T-helper 22 cell (primary cell): Measurements from ENCODE around the gene KCNH6.

Source experiments
- DNase-seq: peaks from one replicate; pipeline ENCODE4 v3.0.0-alpha.2; 2020; ENCODE audit warnings: low read depth

Gene KCNH6

DNA sequence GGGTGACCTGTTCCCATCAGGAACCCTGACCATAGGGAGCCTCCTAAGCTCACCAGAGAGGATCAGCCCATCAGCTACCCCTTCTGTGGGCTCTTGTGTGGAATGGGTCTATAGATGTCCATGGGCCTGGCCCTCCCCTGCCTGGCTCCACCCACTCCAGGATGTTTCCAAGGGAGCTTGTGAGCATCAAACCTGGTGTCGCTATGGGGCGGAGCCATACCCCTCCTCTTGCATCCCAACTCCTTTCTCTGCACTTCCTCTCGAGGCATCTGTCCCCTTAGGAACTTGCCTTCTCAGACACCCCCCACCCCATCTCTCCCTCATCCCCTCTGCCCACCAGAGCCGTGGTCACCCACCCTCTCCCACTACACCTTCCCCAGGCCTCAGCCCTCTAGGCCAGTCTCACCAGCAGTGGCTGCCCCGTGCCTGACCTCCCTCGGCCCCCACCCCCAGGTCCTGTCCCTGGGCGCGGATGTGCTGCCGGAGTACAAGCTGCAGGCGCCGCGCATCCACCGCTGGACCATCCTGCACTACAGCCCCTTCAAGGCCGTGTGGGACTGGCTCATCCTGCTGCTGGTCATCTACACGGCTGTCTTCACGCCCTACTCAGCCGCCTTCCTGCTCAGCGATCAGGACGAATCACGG is 10.4 kb downstream of the KCNH6 start:
- DNase-seq = no peak

DNA sequence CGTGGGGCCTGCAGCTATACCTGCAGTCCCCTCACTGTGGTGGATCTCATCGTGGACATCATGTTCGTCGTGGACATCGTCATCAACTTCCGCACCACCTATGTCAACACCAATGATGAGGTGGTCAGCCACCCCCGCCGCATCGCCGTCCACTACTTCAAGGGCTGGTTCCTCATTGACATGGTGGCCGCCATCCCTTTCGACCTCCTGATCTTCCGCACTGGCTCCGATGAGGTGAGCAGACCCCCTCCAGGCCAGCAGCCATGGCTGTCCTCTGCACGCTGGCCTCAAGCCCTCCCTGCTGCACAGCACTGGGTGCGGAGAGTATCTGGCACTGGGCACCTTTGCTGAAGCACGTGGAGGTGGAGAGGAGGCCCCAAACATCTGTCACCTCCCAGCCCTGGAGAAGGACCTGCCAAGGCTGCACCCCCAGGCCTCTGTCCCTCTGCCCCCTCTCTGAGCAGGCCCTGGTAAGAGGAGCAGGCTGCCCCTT is 11.0 kb downstream of the KCNH6 start:
- no peak for DNase-seq

GRCh38 chr17:63534816-63535455 is 11.8 kb downstream of the KCNH6 start:
- DNase-seq = no peak

GRCh38 chr17:63535640-63536039 is 12.5 kb downstream of the KCNH6 start:
- no peak for DNase-seq

GRCh38 chr17:63537001-63537400 is 13.8 kb downstream of the KCNH6 start:
- DNase-seq = no peak

DNA sequence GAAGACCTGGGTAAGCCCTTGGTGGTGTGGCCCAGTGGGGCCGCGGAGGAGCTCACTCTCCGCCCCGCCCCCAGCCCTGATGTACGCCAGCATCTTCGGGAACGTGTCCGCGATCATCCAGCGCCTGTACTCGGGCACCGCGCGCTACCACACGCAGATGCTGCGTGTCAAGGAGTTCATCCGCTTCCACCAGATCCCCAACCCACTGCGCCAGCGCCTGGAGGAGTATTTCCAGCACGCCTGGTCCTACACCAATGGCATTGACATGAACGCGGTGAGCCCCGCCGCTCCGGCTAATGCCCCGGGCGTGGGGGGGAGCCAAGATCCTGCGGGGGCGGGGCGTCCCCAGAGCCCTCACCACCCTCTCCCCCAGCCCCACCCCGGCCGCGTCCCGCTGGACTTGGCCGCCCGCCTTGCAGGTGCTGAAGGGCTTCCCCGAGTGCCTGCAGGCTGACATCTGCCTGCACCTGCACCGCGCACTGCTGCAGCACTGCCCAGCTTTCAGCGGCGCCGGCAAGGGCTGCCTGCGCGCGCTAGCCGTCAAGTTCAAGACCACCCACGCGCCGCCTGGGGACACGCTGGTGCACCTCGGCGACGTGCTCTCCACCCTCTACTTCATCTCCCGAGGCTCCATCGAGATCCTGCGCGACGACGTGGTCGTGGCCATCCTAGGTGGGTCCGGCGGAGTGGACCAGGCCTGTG is 15.0 kb downstream of the KCNH6 start:
- DNase-seq = no peak

- DNase-seq = no peak
Measured at GRCh38 chr17:63538693-63539595, 15.8 kb downstream of the KCNH6 start.

DNA sequence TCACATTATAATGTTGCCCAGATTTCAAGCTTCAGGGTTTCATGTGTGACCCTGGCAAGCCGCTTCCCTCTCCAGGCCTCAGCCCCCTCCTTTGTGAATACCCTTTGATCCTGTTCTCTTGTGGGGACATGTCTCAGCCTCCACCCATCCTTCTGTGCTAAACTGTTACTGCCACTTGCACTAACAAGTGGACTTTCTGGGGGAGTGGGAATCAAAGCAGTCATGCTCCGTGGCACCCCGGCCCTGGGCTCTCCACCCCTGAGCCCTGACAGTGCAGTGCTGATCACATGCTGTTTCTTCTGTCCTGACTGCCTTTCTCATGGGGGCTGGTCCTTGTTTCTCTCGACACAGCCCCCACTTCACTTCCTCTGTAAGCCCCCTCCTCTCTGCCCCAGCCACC is 17.4 kb downstream of the KCNH6 start:
- DNase-seq = no peak

DNA sequence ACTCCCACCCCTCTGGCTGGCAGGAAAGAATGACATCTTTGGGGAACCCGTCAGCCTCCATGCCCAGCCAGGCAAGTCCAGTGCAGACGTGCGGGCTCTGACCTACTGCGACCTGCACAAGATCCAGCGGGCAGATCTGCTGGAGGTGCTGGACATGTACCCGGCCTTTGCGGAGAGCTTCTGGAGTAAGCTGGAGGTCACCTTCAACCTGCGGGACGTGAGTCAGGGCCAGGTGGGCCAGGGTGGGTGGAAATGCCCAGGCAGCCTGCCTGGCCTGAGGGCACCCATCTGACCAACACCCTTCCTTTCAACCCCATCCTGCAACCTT is 19.0 kb downstream of the KCNH6 start:
- no peak for DNase-seq

DNA sequence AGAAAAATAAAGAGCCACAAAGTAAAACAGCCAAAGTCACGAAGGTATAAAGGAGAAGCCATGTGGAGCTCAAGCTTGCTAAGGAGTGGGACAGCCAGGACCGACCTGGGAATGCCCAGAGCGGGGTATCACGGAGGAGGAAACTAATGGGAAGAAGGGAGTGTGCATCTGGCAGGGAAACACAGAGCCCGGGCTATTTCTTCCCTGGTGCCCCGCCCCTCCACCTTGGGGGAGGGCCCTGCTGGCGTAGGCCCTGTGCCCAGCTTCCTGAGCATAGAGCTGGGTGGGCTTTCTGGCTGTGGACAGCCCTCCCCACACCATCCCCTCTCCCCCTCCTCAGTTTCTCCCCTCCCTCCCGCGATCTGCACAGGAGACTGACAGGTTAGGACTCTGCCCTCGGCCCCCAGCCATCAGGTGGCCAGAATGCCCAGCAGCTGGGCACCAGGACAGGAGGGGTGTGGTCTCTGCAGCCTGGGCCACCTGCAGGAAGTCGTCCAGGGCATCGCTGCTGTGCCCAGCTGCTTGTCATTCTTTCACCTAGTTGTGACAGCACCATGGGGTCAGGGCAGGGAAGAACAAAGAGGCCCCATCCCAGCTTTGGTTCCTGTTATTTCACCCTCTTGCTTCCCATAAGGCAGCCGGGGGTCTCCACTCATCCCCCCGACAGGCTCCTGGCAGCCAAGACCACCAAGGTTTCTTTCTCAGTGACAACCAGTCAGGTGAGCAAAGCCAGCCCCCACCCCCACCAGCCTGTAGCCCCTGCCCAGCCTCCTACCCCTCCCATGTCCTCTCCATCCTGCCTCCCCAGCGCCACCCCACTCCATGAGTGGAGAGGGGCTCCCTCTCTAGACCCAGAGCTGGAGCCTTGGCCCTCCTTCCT is 20.0 kb downstream of the KCNH6 start:
- DNase-seq = no peak

DNA sequence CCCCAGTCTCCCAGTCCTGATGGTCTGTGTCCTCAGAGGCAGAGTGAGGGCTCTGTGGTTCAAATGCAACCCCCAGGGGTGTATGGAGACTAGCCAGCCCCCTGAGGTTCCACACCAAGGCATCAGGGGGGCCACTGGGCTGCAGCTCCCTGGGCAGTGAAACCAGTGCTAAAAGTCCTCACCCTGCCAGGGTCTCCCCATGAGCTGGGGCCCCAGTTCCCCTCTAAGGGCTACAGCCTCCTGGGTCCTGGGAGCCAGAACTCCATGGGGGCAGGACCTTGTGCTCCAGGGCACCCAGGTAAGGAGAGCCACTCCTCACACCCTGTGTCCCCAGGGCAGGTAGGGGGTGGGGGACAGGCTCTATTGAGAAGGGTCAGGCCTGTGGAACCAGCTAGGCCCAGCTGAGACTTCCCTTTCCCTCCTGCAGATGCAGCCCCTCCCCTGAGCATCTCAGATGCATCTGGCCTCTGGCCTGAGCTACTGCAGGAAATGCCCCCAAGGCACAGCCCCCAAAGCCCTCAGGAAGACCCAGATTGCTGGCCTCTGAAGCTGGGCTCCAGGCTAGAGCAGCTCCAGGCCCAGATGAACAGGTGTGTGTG is 20.8 kb downstream of the KCNH6 start:
- no peak for DNase-seq

DNA sequence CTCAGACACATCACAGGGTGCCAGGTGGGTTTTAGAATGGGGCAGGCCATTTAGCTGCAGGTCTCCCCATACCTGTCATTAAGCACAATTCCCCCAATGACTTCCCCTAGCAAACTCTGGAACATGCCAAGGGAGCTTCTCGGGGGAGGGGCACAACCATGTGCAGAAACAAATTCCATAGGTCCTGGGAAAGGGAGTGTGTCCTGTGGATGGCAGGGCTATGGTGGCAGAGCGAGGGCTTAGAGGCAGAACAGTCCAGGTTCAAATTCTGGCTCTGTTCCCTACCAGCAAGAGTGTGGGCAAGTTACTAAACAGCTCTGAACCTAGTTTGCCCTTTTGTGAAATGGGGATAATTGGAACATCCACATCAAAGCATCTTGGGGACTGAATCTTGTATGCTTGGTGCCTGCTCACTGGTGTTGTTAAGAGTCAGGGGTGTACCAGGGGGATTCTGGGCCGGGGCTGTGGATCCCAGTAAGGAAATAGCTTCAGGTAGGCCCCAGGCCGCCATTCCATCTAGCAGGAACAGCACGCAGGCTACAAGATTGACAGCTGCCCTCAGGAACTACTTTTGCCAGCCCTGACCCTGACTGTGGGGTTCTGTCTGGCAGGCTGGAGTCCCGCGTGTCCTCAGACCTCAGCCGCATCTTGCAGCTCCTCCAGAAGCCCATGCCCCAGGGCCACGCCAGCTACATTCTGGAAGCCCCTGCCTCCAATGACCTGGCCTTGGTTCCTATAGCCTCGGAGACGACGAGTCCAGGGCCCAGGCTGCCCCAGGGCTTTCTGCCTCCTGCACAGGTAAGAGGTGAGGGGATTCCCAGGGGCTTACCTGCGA is 21.5 kb downstream of the KCNH6 start:
- no peak for DNase-seq

- DNase-seq = no peak
Measured at GRCh38 chr17:63546308-63547082, 23.3 kb downstream of the KCNH6 start.

GRCh38 chr17:63547083-63547523 is 23.9 kb downstream of the KCNH6 start:
- no peak for DNase-seq

- no peak for DNase-seq
Measured at GRCh38 chr17:63549289-63549945, 26.3 kb downstream of the KCNH6 start.

- DNase-seq = peak; percentile 100
Measured at GRCh38 chr17:63549946-63550816, 27.0 kb downstream of the KCNH6 start, which contains the start of gene DCAF7. Gene DCAF7, plus strand, starts transcription at chr17:63550477. Its CDS starts 201 bp downstream, at chr17:63550678.
